ENCODE data around the gene WDFY4.

WDFY4 gene

DNA sequence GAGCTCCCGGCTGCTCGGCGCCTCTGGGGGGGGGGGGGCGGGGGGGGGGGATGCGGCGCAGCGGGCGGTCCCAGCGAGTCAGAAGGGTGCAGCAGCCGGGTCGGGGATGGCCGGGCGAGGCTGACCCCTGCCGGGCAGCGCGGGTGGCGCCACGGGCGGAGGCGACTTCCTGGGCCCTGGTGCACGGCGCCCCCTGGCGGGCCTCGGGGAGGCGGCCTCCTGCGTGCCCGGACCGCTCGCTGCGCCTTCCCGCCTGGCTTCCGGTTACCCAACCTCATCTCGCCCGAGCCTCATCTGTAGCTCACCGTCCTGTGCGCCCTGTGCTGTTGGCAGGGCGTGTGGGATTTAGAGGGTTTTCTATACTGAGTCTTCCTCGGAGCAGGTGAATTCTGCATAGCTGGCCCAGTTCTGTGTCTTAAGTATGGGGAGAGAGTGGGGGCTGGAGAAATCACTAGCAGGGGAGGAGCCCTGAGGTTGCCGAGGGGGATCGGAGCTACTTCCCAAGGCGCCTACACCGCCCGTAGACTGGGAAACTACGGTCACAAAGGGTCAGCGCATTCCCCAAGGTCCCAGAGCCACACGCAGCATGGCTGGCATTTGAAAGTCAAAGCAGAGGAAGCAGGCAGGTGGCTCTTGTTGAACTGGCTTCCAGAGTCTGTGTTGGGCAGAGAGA is 28.3 kb upstream of the WDFY4 start:
- DNase-seq (ENCODE audit: low read depth in 3 of 3): peak; percentile 59 to 70 (median 63)

DNA sequence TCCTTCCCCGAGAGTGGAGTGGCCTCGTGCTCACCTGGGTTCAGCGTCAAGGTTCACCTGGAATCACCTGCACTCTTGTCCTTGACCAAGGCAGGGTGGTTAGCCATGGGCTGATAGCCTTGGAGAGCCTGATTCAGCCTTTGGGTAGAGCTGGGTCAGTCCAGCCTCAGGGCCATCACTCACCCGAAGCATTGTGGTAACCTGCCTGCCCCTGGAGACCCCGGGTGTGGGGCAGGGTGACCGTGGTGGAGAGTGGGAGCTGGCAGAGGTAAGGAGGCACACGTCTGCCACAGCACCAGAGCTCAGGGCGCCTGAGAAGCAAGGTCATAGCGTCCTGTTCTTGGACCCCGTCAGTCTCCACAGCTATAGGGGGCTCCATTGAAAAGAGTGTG is 27.8 kb upstream of the WDFY4 start:
- DNase-seq (ENCODE audit: low read depth in 3 of 3): no peak

GRCh38 chr10:48657416-48657815 is 27.3 kb upstream of the WDFY4 start:
- DNase-seq (ENCODE audit: low read depth in 3 of 3): no peak

DNA sequence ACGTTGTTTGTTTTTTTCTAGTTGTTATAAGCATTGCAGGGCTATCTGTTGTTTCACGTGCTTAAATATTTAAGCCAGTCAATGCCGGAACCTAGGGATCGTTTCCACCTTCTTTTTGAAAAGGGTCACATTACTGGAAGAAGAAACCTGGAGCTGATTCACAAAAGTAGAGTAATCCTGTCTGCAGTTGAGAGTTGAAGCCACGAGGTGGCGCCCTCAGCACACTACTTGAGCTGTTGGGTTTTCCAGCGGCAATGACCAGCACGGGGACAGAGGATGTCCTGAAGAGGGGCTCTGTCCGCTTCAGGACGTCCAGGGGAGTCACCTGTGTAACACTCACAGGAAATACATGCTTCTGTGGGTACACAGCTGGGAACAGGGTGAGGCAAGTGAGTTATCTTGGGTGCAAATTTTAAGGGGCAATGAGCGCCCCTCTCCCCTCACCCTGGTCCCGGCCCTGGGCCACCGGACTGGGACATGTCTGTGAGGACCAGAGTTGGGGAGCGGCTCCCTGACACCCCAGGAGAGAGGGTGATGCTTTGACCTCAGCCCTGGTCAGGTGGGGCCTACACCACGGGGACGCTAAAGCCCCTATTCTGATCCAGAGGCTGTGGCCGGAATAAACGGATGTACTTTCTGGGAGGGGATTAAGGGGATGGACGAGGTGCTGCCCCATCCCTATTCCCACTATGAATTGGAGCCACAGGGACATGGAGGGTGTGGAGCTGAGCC is 26.3 kb upstream of the WDFY4 start:
- DNase-seq (ENCODE audit: low read depth in 3 of 3): peak in 2 of 3 experiments; percentile 12 to 16

DNA sequence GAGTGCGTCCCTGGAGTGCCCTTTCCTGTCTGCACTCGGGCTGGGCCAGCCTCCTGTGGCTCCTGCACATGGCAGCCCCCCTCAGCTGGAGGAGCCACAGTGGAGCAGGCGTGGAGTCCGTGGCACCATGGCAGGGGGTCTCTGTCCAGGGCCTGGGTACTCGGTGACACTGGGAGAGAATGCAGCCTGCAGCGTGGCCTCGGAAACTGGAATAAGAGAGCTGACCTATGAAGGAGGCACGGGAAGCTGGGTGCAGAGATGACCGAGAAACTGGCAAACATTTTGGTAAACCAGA is 25.8 kb upstream of the WDFY4 start:
- DNase-seq (ENCODE audit: low read depth in 3 of 3): no peak

- no peak for DNase-seq (ENCODE audit: low read depth in 3 of 3)
Measured at GRCh38 chr10:48659790-48660189, 24.9 kb upstream of the WDFY4 start.

GRCh38 chr10:48661441-48661840 is 23.2 kb upstream of the WDFY4 start:
- no peak for DNase-seq (ENCODE audit: low read depth in 3 of 3)

GRCh38 chr10:48667960-48668590 is 16.6 kb upstream of the WDFY4 start:
- DNase-seq (ENCODE audit: low read depth in 3 of 3): no peak

GRCh38 chr10:48670978-48671913 is 13.4 kb upstream of the WDFY4 start:
- no peak for DNase-seq (ENCODE audit: low read depth in 3 of 3)

- DNase-seq (ENCODE audit: low read depth in 3 of 3): no peak
Measured at GRCh38 chr10:48671914-48672595, 12.6 kb upstream of the WDFY4 start.

DNA sequence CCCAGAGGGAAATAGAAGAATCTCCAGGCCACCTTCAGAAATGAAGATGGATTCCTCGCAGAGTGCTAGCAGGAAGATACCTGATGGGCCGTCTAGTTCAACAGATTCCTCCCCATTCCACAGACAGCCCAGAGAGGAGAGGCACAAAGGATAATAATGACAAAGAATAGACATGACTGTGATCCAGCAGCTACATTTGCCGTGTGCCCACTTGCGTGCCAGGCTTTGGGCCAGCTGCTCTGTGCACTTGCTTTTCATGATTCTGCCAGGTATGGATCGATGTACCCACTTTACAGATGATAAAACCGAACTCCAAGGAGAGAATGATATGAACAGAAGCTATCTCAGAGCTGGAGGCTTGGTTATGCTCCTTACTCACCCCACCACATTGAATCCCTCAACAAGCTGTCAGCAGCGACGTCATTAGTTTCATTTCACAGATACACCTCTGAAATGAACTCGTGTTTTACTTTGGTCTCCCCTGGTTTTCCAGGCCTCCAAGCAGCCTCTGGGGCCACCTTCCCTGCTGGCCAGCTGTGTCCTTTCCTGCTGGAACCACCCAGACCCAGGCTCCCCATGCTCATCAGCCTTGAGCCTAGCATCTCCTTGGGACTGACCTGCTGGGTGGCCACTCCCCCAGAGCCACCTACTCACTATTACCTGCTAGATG is 11.9 kb upstream of the WDFY4 start:
- DNase-seq (ENCODE audit: low read depth in 3 of 3): no peak

DNA sequence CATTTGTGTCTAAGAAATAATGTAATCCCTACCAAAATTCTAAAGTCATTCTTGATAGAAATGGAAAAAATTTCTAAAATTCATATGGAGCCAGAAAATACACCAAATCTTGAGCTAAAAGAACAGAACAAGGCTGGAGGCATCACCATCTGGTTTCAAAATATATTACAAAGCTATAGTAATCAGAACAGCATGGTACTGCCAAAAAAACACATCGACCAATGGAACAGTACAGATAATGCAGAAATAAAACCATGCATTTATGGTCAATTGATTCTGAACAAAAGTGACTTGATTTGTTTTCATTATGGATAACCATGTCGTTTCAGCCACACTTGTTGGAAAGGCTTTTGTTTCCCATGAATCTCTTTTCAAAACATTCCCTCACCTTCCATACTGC is 7.0 kb upstream of the WDFY4 start:
- no peak for DNase-seq (ENCODE audit: low read depth in 3 of 3)

- DNase-seq (ENCODE audit: low read depth in 3 of 3): no peak
Measured at GRCh38 chr10:48678041-48678440, 6.6 kb upstream of the WDFY4 start.

DNA sequence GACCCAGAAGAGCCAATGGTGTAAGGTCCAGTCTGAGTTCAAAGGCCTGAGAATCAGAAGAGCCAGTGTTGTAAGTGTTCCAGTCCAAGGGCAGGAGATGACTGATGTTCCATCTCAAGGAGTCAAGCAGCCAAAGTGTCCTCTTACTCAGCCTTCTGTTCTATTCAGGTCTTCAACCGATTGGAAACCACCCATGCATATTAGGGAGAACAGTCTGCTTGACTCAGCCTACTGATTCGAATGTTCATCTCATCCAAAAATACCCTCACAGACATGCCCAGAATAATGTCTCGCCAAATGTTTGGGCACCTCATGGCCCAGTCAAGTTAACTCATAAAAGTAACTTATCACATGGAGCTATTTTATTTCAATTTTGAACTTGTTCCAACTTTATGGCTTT is 2.9 kb upstream of the WDFY4 start:
- DNase-seq (ENCODE audit: low read depth in 3 of 3): no peak

DNA sequence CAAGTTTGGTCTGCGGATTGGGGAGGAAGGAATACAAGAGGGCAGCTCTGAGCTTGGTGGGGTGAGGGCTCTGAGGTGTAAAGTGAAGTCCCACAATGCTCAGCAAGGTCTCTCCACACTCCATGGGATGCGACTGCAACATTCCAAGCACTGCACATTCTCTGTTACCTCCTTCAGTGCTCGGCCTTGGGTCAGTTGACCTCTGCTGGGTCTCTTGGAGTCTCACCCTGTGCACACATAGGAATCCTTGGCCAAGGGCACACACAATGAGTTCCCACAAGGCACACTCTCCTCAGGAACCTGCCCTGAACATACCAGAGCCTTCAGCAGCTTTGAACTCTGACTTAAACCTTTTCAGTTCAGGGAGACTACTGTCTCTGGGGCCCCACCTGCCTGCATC is 2.4 kb upstream of the WDFY4 start:
- DNase-seq (ENCODE audit: low read depth in 3 of 3): no peak

DNA sequence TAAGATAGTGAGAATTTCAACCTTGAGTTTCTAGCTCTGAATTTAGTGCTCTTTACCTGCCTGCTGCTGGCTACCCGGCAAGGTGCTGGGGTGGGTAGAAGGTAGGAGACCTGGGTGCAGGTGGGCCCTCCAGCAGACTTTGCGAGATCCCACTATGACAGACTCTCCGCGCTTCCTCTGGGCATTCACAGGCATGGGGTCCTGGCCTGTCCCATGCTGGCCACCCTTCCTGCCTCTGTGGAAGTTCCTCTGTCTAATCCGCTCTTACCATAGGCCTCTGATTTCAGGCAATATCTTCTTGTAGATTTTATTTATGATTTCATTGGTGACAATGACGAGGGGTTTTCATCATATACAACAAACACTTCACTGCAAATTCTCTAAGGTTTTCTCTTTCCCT is 1.2 kb upstream of the WDFY4 start:
- DNase-seq (ENCODE audit: low read depth in 3 of 3): no peak

DNA sequence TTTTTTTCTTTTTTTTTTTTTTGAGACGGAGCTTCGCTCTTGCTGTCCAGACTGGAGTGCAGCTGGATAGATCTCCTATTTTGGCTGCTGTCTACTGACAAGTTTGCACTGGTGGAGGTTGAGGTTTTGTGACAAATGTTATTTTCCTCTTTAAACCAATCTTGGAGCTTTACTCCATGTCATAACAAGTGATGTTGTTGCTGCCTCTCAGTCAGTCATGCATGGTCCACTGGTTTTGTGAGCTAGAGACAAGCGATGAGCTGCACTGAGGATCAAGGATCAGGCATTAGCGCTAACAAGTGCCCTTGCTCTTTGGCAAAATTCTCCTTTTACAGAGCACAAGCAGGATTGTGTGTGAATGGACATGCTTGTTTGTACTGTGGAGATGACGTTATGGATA is 805 bp upstream of the WDFY4 start:
- DNase-seq (ENCODE audit: low read depth in 3 of 3): no peak

- DNase-seq (ENCODE audit: low read depth in 3 of 3): no peak
Measured at GRCh38 chr10:48684463-48684791, 246 bp upstream of the WDFY4 start.

DNA sequence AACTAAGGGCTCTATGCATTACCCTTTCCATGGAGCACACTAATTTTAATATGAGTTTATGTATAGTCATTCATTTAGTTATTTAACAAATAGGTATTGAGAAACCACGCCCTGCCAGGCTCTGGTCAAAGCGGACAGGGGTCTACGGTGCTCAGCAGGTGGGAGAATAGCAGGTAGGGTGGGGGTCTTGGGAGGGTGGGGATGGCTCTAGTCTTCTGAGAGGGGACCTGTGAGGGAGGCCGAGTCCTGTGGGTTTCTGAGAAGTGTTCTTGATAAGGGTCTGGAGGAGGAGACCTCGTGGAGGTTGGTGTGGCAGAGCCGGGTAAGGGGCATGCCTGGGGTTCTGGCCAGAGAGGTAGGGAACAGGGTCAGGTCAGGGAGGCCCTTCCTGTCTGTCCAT is 1.1 kb downstream of the WDFY4 start:
- DNase-seq (ENCODE audit: low read depth in 3 of 3): no peak

- DNase-seq (ENCODE audit: low read depth in 3 of 3): no peak
Measured at GRCh38 chr10:48690791-48691660, 6.4 kb downstream of the WDFY4 start.
